ENCODE data around the gene LYSMD4.
"Not testable (repeated sequence)": the region's sequence is repeated elsewhere in the genome, so short reads cannot be mapped to it uniquely, and the experiment has no call there.

DNA sequence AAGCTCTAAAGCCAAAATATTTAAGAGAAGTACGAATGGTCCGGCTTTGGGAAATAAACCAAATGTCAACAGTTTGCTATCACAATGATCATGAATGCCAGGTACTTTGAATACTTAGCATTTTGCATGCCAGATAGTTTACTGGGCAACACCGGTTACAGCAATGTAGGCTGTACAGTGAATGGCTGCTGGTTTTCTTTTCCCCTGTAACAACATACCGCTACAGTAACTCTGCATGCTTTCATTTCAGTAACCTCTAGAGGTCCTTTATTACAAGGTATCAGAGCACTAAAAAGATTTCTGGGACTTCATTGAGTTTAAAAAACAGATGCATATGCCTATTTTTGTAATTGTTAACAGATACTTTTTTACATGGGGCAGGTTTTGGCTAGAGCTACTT, 48.8 kb upstream of the LYSMD4 start:
- TF ChIP-seq POLR2A (IDR thresholded peaks at IDR 0.05); POLR2AphosphoS5 (IDR thresholded peaks at IDR 0.05; ENCODE audit: insufficient read depth in 1 of 2, low read depth in 1 of 2): not testable (repeated sequence)
- TF ChIP-seq, protein P1, sequence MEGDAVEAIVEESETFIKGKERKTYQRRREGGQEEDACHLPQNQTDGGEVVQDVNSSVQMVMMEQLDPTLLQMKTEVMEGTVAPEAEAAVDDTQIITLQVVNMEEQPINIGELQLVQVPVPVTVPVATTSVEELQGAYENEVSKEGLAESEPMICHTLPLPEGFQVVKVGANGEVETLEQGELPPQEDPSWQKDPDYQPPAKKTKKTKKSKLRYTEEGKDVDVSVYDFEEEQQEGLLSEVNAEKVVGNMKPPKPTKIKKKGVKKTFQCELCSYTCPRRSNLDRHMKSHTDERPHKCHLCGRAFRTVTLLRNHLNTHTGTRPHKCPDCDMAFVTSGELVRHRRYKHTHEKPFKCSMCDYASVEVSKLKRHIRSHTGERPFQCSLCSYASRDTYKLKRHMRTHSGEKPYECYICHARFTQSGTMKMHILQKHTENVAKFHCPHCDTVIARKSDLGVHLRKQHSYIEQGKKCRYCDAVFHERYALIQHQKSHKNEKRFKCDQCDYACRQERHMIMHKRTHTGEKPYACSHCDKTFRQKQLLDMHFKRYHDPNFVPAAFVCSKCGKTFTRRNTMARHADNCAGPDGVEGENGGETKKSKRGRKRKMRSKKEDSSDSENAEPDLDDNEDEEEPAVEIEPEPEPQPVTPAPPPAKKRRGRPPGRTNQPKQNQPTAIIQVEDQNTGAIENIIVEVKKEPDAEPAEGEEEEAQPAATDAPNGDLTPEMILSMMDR (IDR thresholded peaks at IDR 0.05) = not testable (repeated sequence)

Measured in vagina (tissue), 2 donors.